ENCODE data around the gene PGM5.

PGM5 gene

DNA sequence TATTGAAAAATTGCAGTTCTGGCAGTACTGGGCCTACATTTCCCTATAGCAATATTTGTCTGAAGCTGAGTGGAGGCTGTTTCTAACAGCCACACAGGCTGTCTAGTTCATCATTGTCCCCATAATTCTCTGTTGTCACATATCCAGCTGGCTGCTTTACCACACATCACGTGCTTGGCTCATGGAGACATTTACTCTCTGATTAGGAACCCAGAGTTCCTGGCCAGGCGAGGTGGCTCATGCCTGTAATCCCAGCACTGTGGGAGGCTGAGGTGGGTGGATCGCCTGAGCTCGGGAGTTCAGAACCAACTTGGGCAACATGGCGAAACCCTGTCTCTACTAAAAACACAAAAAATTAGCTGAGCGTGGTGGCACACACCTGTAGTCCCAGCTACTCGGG is 81.4 kb downstream of the PGM5 start:
- no peak for DNase-seq (ENCODE audit: low read depth in 3 of 3)

DNA sequence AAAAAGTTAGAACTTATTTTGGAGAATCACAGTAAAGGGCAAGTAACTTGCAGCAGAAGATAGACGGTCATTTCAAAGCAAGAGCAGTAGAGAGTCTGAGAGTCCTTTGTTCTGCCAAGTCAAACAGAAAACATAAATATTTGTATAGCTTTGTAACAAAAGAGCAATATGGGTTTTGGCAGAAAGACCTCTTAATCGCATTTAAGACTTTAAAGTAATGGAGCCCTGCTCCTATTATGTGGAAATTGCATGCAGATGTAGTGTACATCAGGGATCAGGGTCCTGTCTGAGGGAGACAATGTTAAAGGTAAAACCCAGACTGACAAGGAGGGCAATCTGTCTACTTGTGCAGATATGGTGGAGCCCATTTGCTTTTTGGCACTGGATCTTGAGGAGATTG is 87.2 kb downstream of the PGM5 start:
- DNase-seq (ENCODE audit: low read depth in 3 of 3) = no peak

DNA sequence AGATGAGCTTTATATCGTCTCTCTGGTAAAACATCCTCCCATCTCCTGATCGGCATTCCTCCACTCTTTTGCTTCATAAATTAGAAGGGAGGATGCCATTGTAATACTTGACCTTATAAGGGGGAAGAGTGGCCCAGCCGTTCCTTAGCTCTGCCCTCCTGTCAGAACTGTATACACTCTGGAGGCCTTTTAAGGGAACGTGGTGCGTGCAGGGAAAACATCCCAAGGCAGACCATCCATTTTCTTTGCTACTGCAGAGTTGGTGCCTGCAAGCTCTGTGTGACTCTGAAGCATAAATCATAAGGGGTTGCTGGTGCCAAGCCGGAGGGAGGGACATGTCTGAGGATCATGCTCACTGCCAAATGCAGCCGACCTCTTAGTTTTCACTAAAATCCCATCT is 90.4 kb downstream of the PGM5 start:
- no peak for DNase-seq (ENCODE audit: low read depth in 3 of 3)

DNA sequence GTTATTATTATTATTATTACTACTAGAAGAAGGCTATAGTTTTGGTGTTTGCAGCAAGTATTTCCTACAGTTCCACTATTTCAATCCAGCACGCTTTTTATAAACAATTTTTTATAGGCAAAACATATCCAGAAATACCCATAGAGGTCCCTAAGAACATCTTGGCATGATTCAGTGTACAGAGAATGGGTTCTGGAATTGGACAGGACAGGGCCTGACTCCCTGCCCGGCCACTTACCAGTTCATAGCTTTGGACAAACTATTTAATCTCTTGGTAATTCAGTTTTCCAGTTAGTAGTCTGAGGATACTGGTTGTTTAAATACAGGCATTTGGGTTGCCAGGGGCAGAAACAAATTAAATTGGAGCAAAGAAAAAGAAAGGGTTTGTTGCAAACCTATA is 91.2 kb downstream of the PGM5 start:
- no peak for DNase-seq (ENCODE audit: low read depth in 3 of 3)

DNA sequence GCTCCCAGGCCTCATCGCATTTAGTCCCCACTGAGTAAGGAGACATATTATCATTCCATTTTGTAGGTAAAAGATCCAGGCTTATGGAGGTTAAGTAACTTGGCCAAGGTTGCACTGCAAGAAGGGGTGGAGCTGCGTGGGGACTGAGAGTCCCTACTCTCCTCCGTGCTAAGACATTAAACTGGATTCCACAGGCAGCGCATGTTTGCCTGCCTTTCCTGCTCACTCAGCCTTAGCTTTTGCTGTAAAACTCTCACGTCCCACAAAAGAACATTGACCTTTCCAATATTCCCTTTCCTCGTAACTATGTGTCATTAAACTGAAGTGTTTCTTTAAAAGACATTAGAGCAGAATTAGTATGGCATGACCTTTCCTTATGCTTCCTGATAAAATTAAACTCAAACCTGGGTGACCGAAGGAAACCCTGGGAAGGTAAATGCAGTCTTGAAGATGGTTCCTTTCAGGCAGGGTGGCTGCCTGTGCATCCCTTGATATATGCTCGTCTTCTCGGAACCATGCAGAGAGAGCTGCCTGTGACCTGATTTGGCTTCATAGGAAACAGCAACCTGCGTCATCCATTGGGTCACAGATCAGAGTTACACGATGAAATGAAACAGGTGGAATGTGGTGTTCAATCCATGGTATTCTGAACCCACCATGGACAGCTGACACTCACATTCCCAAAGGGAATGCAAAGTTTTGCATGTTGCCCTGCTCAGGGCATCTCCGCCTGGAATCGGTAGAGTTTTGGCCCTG is 98.3 kb downstream of the PGM5 start:
- no peak for DNase-seq (ENCODE audit: low read depth in 3 of 3)

DNA sequence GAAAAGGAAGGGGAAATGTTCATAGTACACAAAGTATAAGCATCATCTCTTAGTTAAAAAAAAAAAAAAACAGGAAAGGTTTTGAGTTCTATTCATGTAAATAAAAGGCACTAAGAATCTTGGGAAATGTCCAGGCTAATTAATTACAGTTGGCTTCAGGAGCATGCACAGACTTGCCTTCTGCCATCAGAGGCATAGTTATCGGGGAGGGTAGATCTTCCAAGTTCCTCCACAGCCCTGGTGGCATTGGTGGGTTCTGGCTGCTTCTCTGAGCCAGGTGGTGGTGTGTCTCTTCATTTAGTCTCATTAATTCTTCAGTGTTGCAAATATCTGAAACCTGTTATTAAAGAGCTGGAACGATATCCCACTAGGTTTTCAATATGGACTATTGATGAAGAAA is 99.0 kb downstream of the PGM5 start:
- DNase-seq (ENCODE audit: low read depth in 3 of 3) = no peak

DNA sequence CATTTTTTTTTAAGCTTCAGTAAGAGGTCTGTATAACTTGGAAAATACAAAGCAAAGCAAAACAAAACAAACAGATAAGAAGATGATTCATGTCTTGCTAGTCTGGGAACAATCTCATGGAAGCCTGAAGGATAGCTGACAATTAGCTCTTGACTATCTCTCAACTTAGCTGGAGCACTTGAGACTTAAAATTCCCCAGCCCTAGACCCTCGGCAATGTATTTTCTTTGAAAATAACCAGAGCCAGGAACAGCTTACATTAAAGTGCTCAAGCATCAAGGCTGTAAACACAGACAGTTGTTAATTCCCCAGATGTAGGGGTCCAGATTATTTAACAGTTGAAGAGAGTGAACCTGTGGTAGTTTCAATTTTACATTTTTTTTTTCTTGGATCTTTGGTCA is 101.4 kb downstream of the PGM5 start:
- no peak for DNase-seq (ENCODE audit: low read depth in 3 of 3)

DNA sequence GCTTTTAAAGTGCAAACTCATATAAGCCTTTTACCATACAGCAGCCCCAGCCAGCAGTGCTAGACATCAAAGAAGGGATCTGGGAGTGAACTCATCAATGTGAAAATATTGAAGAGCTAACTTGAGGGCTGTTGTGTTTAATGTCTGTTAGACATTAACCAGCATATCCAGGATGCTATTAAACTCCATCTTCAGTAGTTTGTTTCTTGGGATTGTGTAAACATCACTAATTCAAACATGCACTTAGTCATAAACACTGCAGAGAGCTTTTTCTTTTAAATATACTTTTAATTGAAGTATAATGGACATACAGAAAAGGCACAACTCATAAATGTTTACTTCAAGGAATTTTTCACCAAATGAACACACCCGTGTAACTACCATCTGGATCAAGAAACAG is 102.5 kb downstream of the PGM5 start:
- no peak for DNase-seq (ENCODE audit: low read depth in 3 of 3)

DNA sequence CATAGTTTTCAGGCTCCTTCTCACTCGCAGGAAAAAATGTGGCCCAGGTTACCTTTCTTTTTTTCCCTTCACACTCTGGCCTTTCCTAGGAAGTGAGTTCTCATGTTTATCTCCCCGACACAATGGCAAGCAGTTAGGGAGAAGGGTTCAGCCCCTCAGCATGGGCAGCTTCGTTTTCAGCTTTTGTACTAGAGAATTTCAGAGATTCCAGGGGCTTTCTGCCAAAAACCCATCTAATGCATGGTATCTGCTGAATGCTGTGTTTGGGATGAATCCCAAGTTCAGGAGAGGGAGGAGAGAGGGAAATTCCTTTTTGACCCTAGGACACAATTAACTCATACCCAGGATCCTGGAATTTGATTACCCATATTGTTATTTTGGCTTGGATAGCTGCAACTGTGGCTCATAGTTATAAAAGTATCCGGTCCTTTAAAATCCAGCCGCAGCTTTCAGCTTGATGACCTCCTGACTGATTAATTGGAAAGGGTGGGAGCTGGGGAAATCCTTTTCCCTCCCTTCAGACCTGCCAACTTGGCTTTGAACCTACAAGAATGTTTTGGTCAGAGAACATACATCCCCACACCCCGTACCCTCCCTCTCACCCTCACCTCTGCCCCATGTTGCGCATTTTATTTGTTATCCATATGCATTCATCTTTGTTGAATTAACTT is 105.8 kb downstream of the PGM5 start:
- no peak for DNase-seq (ENCODE audit: low read depth in 3 of 3)

DNA sequence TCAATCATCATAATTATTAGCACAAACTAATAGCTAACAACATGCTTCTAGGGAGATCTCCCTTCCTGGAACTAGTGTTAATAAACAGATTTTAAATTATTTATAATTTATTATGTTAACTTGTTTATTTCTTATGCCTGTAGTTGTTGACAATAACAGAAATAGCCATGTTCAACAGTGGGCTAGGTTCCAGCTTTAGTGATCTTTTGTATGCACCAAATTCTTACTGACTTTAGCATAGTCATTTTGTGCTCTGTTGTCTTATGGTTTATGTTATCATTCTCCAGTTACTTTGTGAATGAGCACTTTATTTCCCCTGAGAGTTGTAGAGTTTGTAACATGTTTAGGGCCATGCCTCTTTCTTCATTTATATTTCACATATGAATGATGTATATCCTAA is 113.7 kb downstream of the PGM5 start:
- no peak for DNase-seq (ENCODE audit: low read depth in 3 of 3)

DNA sequence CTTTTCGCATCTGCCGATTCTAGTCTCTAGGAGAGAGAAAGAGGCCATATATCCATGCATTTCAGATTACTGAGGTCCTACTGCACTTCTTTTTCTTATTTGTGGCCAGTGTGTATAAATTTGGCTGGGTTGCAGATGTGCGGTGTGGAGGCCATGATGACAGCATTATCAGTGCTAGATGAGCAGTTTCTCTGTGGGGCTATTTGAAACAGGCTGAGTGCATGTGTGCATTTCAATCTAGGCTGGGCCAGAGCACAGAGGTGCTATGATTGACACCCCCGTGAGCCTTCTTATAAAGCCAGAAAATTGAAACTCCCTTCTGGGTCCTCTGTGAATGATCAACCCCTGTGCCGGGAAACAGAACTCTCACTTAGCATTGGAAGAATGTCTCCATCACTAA is 114.2 kb downstream of the PGM5 start:
- DNase-seq (ENCODE audit: low read depth in 3 of 3) = no peak

DNA sequence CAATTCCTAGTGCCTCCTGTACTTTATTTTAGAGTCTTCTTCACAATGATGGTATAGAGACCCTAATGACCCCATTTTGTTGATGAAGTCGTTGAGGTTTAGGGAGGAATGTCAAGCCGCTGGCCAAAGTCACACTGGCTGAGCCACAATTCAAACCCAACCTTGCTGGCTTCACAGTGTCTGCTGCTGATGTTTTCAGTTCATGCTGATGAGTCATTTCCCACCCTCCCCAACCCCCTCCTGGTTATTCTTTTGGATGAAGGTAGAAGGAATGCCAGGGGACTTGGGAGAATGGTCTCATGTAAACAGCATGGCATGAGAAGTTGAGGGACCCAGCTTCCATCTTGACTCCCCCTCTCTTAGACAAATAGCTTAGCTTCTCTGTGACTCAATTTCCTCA is 115.7 kb downstream of the PGM5 start:
- DNase-seq (ENCODE audit: low read depth in 3 of 3) = no peak

DNA sequence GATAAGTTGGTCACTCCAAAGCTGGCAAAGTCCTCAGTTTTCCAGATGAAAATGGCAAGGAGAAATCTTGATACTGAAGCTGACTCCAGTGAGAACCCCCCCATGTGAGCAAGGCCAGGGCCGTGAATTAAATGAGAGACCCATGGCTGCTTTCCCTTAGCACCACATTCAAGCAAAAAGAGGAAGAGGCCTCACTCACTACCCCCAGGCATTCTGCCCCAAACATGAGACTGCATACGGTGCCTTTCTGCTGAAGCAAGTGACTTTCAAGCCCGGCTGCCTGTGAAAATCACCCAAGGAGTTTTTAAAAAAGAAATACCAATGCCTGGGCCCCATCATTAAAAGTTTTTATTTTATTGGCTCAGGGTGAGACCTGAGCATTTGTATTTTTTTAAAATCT is 117.4 kb downstream of the PGM5 start:
- DNase-seq (ENCODE audit: low read depth in 3 of 3) = no peak

DNA sequence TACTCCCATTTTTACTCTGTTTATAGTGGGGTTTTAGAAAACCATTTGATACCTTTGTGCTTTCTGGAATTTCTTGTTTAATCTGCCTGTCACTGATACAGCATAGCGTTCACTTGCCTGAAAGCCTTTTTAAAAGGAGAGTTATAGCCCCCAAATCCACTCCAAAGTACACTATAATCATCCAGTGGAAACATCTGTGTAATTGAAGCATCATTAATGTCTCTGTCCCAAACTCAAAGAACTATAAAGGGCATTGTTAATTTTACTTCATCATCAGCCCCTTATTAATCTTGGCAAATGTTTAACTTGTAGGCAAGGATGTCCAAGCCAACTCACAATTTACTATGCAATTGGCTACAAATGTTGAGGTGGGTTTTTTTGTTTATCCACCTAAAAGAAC is 120.0 kb downstream of the PGM5 start:
- DNase-seq (ENCODE audit: low read depth in 3 of 3) = no peak

DNA sequence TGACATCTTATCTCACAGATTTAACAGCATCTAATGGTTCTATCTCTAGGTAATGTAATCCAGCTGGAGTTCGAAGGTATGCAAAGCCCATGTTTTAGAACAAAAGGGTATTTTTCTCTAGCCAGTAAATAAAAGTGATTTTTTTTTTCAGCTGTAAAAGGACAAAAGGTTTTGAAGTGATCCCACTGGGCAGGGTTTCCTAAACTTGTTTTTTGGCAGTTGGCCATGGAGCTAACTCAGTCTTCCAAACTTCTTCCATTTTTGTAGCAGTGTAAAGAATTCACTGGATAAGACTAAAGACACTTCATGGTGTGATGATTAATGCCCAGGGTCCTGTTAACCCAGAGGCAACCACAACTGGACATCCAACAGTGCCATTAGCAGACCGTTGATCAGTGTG is 120.4 kb downstream of the PGM5 start:
- no peak for DNase-seq (ENCODE audit: low read depth in 3 of 3)

DNA sequence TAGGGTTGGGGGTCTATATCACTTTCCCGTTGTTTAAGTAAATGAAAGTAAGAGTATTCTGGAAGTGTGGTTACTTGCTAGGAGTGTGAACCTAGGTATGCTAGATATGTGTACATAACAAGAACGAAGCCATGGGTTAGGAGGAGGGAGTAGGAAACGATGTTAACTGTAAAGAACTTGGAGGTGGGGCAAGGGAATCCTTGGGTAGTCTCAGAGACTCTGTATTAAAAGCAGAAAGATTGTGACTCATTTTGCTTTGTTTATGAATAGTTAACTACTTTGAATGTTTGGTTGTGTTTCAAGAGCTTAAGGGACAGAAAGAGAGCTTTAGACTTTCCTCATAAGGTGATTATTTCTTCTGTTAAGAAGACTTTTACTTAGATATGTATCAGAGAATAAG is 124.4 kb downstream of the PGM5 start:
- no peak for DNase-seq (ENCODE audit: low read depth in 3 of 3)

DNA sequence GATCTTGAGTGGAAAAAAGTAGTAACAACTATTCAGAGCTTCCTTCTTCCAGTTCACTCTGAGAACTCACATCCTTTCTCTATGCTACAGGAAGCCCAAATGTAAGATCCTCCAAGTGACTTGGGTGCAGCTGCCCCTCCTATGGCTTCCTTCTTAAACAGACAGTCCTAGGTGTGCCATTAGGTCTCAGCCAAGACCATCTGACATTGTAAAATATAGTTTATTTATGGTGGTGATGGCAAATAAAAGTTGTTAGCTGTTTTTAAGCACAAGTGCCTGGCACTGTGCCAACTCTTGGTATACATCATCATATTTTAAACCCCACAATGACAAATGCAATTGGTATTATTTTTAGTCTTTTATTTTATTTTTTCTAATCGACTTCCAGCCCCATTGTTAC is 126.1 kb downstream of the PGM5 start:
- no peak for DNase-seq (ENCODE audit: low read depth in 3 of 3)

DNA sequence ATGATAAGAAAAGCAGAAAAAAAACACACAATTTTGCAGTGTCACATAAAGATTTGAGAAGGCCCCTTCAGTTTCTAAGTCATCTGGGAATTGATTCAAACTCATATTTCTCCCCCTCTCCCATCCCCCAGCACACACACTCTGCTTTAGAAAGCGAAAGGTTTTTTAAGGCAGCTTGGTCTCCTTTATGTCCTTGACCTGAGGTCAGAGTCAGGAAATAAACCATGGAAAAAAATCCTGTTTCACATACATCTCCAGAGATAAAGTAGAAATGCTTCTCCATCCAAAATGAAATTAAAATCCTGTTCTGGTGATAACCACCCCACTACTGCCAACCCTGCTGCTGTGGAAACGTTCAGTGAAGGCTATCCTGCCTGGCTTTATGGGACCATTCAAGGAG is 131.7 kb downstream of the PGM5 start:
- no peak for DNase-seq (ENCODE audit: low read depth in 3 of 3)

DNA sequence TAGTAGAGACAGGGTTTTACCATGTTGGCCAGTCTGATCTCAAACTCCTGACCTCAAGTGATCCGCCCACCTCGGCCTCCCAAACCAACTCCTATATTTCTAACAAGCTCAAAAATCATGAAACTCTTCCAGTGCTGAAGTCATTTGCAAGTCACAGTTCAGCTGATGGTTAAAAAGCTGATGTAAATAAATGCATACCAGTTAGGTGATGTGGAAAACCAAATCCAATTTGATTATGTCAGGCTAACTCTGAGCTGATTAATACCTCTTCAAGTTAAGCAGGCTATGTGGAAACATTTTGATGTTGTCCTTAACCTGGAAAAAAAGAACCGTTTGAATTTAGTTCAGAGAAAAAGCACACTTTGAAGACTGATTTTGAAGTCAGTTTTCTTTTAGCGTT is 133.2 kb downstream of the PGM5 start:
- DNase-seq (ENCODE audit: low read depth in 3 of 3) = no peak

DNA sequence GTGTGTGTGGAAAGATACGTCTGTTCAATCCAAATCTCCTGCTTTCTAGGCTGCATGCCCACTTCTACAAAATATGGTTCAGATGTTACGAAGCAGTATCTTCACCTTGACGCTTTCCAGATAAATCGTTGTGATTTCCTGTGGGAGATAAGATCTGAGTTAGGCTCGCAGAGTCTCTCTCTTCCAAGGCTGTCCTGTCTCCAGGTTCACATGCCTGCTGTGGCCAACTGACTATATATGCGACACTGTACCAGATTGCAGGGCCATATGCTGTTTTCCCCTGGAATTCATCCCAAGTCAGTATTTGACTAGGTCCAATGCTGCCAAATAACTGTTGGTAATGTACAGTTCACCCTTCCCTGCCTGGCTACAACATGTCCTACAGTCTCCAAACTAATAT is 136.4 kb downstream of the PGM5 start:
- DNase-seq (ENCODE audit: low read depth in 3 of 3) = no peak

DNA sequence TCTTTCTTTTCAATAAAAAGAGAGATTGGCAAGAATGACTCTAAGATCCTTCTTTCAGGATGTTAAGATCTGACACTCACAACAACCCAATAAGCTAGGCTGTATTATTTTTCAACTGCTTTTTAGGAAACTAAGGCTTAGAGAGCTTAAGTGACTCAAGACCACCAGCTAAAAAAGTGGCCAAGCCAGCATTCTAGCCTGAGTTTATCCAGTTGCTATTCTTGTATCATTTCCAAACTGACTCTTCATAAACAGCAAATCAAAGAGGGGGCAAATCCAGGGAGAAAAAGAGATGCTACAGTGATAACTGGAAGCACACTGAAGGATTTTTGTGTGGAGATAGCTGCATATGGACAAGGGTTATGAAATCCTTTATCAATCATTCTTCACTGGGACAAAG is 137.1 kb downstream of the PGM5 start:
- DNase-seq (ENCODE audit: low read depth in 3 of 3) = no peak

DNA sequence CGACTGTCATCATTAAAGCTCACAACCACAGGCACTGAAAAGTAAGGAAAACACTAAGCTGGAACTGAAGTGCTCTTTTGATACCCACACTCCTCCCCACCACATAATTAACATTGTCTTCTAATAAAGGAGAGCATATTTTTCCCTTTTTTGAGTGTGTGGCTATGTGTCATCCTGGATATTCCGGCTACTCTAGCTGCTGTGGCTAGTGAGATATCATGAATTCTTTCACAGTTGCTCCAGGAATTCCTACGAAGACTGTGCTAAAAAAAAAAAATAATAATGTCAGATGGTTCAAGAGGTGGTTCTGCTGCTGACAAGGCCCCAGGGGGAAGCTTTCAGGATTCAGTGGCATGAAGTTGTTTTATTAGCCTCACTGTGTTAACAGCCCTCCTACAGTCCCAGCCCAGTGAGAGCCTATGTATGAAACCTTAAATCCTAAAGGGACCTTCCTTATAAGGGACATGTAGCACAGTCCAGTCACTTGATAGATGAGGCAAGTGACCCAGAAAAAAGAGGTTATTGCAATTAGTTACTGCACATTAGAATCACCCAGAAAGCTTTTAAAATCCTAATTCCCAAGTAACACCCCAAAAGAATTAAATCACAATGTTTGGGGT is 137.7 kb downstream of the PGM5 start:
- no peak for DNase-seq (ENCODE audit: low read depth in 3 of 3)

DNA sequence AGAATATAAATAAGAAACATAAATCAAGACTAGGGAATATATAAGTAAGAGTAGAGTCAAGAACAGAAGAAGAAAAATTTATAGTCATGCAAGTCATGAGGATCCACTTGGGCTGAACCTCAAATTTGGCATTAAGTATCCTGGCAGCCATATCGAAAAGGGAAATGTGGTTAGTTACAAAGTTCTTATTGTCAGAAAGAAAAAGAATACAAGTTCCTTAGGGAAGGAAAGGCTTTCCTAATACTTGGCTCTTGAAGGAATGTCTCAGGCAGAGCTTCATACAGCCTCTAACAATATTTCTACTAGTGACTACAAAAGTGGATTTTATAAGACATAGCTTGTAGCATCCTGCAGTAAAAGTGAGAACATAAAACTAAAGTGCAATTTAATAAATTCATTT is 138.8 kb downstream of the PGM5 start:
- DNase-seq (ENCODE audit: low read depth in 3 of 3) = no peak

All from stimulated activated CD4-positive, alpha-beta T cell treated with anti-CD3 and anti-CD28 coated beads, TNF-alpha, amount 100 ng/mL, for 4 hours (primary cell).